ENCODE results near the gene LRP1B. TPM values are rescaled to one million over a fixed set of nuclear protein-coding genes. Genes with fewer than 3 reads are reported as not detected.

The LRP1B gene
- total RNA-seq, 1 experiment from 2014 or later: 0.11 TPM

GRCh38 chr2:140851258-140851981, 1279.4 kb downstream of the LRP1B start:
- DNase-seq (ENCODE audit: low read depth): no peak

- no peak for DNase-seq (ENCODE audit: low read depth)
These were observed 1287.6 kb downstream of the LRP1B start for GRCh38 chr2:140843186-140843585.

- DNase-seq (ENCODE audit: low read depth): no peak
These were observed 1288.7 kb downstream of the LRP1B start for GRCh38 chr2:140842110-140842509.

- no peak for DNase-seq (ENCODE audit: low read depth)
These were observed 1289.7 kb downstream of the LRP1B start for GRCh38 chr2:140841141-140841540.

- no peak for DNase-seq (ENCODE audit: low read depth)
These were observed 1294.0 kb downstream of the LRP1B start for GRCh38 chr2:140836826-140837225.

- no peak for DNase-seq (ENCODE audit: low read depth)
These were observed 1295.7 kb downstream of the LRP1B start for GRCh38 chr2:140835079-140835478.

- DNase-seq (ENCODE audit: low read depth): no peak
These were observed 1316.7 kb downstream of the LRP1B start for GRCh38 chr2:140814141-140814540.

GRCh38 chr2:140808820-140809219, 1322.0 kb downstream of the LRP1B start:
- peak; percentile 6 for DNase-seq (ENCODE audit: low read depth)

- no peak for DNase-seq (ENCODE audit: low read depth)
These were observed 1322.6 kb downstream of the LRP1B start for GRCh38 chr2:140808211-140808610.

- no peak for DNase-seq (ENCODE audit: low read depth)
These were observed 1326.0 kb downstream of the LRP1B start for GRCh38 chr2:140804700-140805260.

- DNase-seq (ENCODE audit: low read depth): no peak
These were observed 1329.5 kb downstream of the LRP1B start for GRCh38 chr2:140801311-140801710.

GRCh38 chr2:140797718-140798117, 1333.1 kb downstream of the LRP1B start:
- DNase-seq (ENCODE audit: low read depth): no peak

GRCh38 chr2:140791802-140792201, 1339.0 kb downstream of the LRP1B start:
- DNase-seq (ENCODE audit: low read depth): no peak

GRCh38 chr2:140786585-140786984, 1344.2 kb downstream of the LRP1B start:
- DNase-seq (ENCODE audit: low read depth): no peak

- no peak for DNase-seq (ENCODE audit: low read depth)
These were observed 1355.4 kb downstream of the LRP1B start for GRCh38 chr2:140775411-140775810.

- no peak for DNase-seq (ENCODE audit: low read depth)
These were observed 1360.2 kb downstream of the LRP1B start for GRCh38 chr2:140770645-140771044.

- no peak for DNase-seq (ENCODE audit: low read depth)
These were observed 1369.0 kb downstream of the LRP1B start for GRCh38 chr2:140761807-140762206.

- no peak for DNase-seq (ENCODE audit: low read depth)
These were observed 1371.2 kb downstream of the LRP1B start for GRCh38 chr2:140759426-140760156.

- DNase-seq (ENCODE audit: low read depth): no peak
These were observed 1383.2 kb downstream of the LRP1B start for GRCh38 chr2:140747665-140748064.

- DNase-seq (ENCODE audit: low read depth): no peak
These were observed 1383.7 kb downstream of the LRP1B start for GRCh38 chr2:140747090-140747489.

GRCh38 chr2:140744379-140744778, 1386.4 kb downstream of the LRP1B start:
- DNase-seq (ENCODE audit: low read depth): no peak

- no peak for DNase-seq (ENCODE audit: low read depth)
These were observed 1393.8 kb downstream of the LRP1B start for GRCh38 chr2:140737006-140737405.

- DNase-seq (ENCODE audit: low read depth): peak; percentile 0
These were observed 1395.8 kb downstream of the LRP1B start for GRCh38 chr2:140734992-140735391.

All from LHCN-M2 (cell line).